Uterus (tissue), 4 donors: ENCODE data around the gene CCR3. TPM values are rescaled to one million over a fixed set of nuclear protein-coding genes. Genes with fewer than 3 reads are reported as not detected.

Experiments
- DNase-seq, 2 donors: peaks; one replicate each; pipeline ENCODE4 v3.0.0-alpha.2; 2019 to 2020
- H3K27ac ChIP-seq, 2 donors: fragments of 200-600 bp; sonication (generic); 1 replicate in 1 of 2; 2 replicates in 1 of 2; pipeline ENCODE4 v1.5.1; 2016 to 2018
- H3K27me3 ChIP-seq, 2 donors: fragments of 200-600 bp; sonication (generic); one replicate each; pipeline ENCODE4 v1.5.1; 2018 to 2019; ENCODE audit warnings: control low read depth in 1 of 2
- H3K36me3 ChIP-seq, 2 donors: fragments of 200-600 bp; sonication (generic); one replicate each; pipeline ENCODE4 v1.5.1; 2019; ENCODE audit warnings: control low read depth in 1 of 2
- H3K4me1 ChIP-seq, 2 donors: fragments of 200-600 bp; sonication (generic); one replicate each; pipeline ENCODE4 v1.5.1; 2018 to 2019; ENCODE audit warnings: control low read depth in 1 of 2
- H3K4me3 ChIP-seq, 2 donors: fragments of 200-600 bp; sonication (generic); 1 replicate in 1 of 2; 2 replicates in 1 of 2; pipeline ENCODE4 v1.5.1; 2018 to 2019; ENCODE audit warnings: mild to moderate bottlenecking in 1 of 2
- H3K9me3 ChIP-seq, 2 donors: fragments of 200-600 bp; sonication (generic); one replicate each; pipeline ENCODE4 v1.5.1; 2019; ENCODE audit warnings: control low read depth in 1 of 2
- CTCF ChIP-seq, 4 experiments: fragments of 200-600 bp in 2 of 4; fragments of 450-650 bp in 2 of 4; sonication (generic) in 2 of 4; IDR thresholded peaks; one replicate each; pipeline ENCODE4 v1.5.1; 2016 to 2019; ENCODE audit warnings: antibody characterized with exemption in 4 of 4, mild to moderate bottlenecking in 2 of 4, moderate library complexity in 1 of 4
- POLR2A ChIP-seq, 2 donors: fragments of 450-650 bp; IDR thresholded peaks; one replicate each; pipeline ENCODE4 v1.6.1; 2016; ENCODE audit warnings: antibody characterized with exemption in 2 of 2, mild to moderate bottlenecking in 1 of 2, moderate library complexity in 1 of 2
- intact Hi-C: fragments of 100-400 bp; cut with DNase I; formaldehyde crosslinking; loops from one replicate; pipeline ENCODE4 v1.15.1; 2023; ENCODE audit warnings: low total_unique reads
- total RNA-seq, 4 donors: library from RNA; depleted of rRNA in 3 of 4; stranded (reverse); fragments of >200 nt in 3 of 4; gene quantifications; one replicate each; pipeline versions ENCODE4 v1.1.0 to v1.2.4, GENCODE V29; 2014 to 2023
- donor health status: DM: yes; HTN: yes; CAD: no.

Gene CCR3
- total RNA-seq, 4 donors from 2014 or later = not detected

- Histone ChIP-seq H3K36me3 (no peaks in the 10 kb centered on the region), H3K27ac (no peak overlapping the region), H3K4me3 (no peak overlapping the region), H3K9me3 (no peaks in the 10 kb centered on the region), H3K27me3 (no peaks in the 10 kb centered on the region), H3K4me1 (no peaks in the 10 kb centered on the region)
- intact Hi-C loops = no loop called here
- TF ChIP-seq POLR2A (IDR thresholded peaks at IDR 0.05) (no peak), CTCF (IDR thresholded peaks at IDR 0.05) (no peak)
- no peak for DNase-seq
Measured at GRCh38 chr3:46261926-46262594, 19.8 kb downstream of the CCR3 start.

GRCh38 chr3:46264002-46264401 is 21.7 kb downstream of the CCR3 start:
- DNase-seq = no peak
- H3K27ac ChIP-seq = no peak overlapping the region
- H3K4me3 ChIP-seq = no peak overlapping the region
- no peaks in the 10 kb centered on the region for H3K4me1 ChIP-seq
- intact Hi-C loops = no loop called here
- H3K36me3 ChIP-seq = no peaks in the 10 kb centered on the region
- no peaks in the 10 kb centered on the region for H3K9me3 ChIP-seq
- TF ChIP-seq CTCF (IDR thresholded peaks at IDR 0.05) (no peak), POLR2A (IDR thresholded peaks at IDR 0.05) (no peak)
- H3K27me3 ChIP-seq = no peaks in the 10 kb centered on the region

- H3K27ac ChIP-seq = no peak overlapping the region
- intact Hi-C loops = no loop called here
- no peaks in the 10 kb centered on the region for H3K27me3 ChIP-seq
- no peaks in the 10 kb centered on the region for H3K4me1 ChIP-seq
- no peaks in the 10 kb centered on the region for H3K36me3 ChIP-seq
- H3K9me3 ChIP-seq = no peaks in the 10 kb centered on the region
- no peak for DNase-seq
- H3K4me3 ChIP-seq = no peak overlapping the region
- TF ChIP-seq CTCF (IDR thresholded peaks at IDR 0.05) = no peak
- no peak for TF ChIP-seq POLR2A (IDR thresholded peaks at IDR 0.05)
Measured at GRCh38 chr3:46266598-46266997, 24.3 kb downstream of the CCR3 start.

GRCh38 chr3:46269556-46269955 is 27.3 kb downstream of the CCR3 start:
- no peaks in the 10 kb centered on the region for H3K27me3 ChIP-seq
- H3K4me1 ChIP-seq = no peaks in the 10 kb centered on the region
- TF ChIP-seq CTCF (IDR thresholded peaks at IDR 0.05) (no peak), POLR2A (IDR thresholded peaks at IDR 0.05) (no peak)
- DNase-seq = no peak
- H3K27ac ChIP-seq = no peak overlapping the region
- H3K36me3 ChIP-seq = no peaks in the 10 kb centered on the region
- H3K4me3 ChIP-seq = no peak overlapping the region
- H3K9me3 ChIP-seq = no peaks in the 10 kb centered on the region
- intact Hi-C loops = no loop called here

GRCh38 chr3:46270474-46270873 is 28.2 kb downstream of the CCR3 start:
- Histone ChIP-seq H3K27ac (no peak overlapping the region), H3K36me3 (no peaks in the 10 kb centered on the region), H3K4me3 (no peak overlapping the region), H3K27me3 (no peaks in the 10 kb centered on the region), H3K9me3 (no peaks in the 10 kb centered on the region), H3K4me1 (no peaks in the 10 kb centered on the region)
- intact Hi-C loops = no loop called here
- no peak for TF ChIP-seq POLR2A (IDR thresholded peaks at IDR 0.05)
- no peak for DNase-seq
